GM18520 (cell line): ENCODE measurements around the gene CYB5B.

ENCODE experiments used
- ATAC-seq: cut with Tn5 transposase; IDR thresholded peaks from one replicate; pipeline ENCODE4 v1.9.1; 2021; ENCODE audit not compliant: unreplicated experiment

The CYB5B gene

DNA sequence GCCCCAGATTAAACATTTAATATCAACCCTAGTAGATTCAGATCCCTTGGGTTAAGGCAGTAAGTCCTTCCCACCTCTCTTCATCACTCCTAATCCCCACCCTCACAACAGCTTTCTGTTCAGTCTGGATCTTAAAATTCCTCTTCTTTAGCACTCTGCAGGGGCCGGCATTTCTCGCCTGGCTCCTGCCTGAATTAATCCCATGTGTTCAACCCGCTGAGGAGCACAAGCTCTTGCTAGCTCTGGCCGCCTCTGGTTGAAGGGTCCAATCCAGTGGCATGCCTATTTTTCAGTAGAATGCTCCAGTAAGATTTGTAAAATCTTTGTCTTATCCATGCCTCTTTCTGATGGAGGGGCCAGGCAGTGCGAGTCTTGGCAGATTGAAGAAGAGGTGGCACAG lies 59.2 kb downstream of the CYB5B start:
- ATAC-seq, result no peak

DNA sequence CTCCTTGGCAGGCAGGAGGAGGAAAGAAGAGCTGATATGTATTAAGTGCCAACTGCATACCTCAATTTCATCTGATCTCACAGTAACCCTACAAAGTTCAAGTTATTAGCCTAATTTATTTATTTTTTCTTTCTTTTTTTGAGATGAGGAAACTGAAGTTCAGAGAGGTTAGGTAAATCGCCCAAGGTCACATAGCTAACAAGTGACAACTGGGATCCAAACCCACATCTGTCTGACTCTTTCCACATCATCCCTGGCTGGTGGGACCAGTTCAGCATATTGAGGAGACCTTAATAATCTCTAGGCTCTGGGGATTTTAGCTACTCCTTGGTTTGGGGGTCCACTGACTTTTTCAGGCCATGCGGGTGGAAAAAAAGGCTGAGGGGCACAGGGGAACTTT lies 60.9 kb downstream of the CYB5B start:
- ATAC-seq, result no peak

DNA sequence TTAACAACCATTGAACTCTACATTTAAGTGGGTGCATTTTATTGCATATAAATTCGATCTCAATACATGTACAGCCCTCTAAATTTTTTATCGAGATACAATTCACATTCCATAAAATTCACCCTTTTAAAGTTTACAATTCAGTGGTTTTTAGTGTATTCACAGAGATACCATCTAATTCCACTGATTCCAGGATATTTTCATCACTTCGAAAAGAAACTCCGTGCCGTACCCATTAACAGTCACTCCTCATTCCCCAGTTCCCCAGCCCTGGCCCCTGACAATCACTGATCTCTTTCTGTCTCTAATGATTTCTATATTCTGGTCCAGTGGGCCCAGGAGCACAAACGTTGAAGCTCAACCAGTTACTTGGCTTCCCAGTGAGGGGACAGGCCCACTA lies 61.4 kb downstream of the CYB5B start:
- ATAC-seq, result no peak

DNA sequence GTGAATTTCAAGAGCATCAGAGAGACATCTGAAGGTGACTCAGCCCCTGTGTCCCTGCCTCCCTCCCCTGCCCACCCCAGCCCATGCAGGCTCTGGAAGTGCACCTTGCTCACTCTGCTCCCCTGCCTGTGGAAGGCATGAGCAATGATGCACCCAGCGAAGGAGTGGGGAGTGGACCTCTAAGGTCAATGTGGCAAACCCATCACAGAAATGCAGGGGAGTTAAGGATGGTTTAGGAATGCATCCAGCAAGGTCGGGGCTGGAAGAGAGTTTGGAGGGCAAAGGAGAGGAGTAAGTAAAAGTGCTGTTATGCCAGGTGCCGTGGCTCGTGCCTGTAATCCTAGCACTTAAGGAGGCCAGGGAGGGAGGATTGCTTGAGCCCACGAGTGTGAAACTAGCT lies 61.9 kb downstream of the CYB5B start:
- ATAC-seq, result no peak

DNA sequence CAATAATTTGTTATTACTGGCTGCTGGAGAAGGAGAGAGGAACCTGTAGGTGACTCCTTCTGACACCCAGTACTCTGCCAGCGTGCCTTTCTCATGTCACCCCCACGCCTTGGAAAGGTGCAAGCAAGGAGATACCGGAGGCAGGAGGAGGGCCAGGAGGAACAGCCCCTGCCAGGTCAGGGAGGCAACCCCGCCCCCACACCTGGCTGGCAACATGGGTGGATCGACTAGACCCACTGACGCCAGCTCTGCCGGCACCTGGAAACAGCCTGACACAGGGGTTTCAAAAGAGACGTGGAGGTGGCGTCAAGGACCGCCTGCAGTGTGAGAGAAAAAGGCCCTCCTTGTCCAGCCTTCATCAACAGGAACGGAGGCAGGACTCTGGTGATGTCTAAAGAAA lies 62.3 kb downstream of the CYB5B start:
- no peak for ATAC-seq

DNA sequence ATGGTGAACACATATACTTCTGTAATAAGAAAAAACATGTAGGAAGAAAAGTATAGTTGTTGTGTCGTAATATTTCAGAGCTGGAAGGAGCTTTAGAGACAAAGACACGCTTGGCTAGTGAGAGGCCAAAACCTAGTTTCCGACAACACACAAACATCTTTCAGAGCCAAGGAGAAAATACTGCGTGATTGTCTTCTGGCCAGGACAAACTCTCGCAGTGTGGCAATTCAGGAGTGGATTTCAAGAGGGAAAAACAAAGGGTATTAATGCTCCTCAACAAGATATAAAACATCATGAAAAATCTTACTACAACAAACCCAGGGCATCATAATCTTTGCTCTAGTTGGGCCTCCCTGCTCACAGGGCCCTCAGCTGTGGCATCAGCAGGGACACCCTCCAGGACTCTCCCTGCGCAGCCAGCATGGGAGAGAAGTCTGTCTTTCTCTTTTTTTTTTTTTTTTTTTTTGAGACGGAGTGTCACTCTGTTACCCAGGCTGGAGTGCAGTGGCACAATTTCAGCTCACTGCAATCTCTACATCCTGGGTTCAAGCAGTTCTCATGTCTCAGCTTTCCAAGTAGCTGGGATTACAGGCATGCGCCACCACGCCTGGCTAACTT lies 66.4 kb downstream of the CYB5B start:
- no peak for ATAC-seq

DNA sequence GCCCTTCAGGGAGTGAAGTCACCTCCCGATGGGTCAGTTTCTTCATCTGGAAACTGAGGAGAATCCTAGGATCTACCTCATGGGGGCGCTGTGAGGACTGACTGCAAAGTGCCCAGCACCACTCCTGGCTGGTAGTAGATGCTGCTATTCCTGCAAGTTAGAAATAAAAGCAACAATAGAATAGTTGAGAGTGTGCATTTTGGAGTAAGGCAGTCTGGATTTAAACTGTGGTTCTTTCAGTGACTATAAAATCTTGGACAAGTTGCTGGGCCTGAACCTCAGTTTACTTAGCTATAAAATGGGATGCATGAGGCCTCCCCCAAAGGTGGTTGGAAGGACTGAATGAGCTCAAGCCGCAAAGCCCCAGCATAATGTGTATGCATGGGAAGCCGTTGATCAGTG lies 70.6 kb downstream of the CYB5B start:
- no peak for ATAC-seq

DNA sequence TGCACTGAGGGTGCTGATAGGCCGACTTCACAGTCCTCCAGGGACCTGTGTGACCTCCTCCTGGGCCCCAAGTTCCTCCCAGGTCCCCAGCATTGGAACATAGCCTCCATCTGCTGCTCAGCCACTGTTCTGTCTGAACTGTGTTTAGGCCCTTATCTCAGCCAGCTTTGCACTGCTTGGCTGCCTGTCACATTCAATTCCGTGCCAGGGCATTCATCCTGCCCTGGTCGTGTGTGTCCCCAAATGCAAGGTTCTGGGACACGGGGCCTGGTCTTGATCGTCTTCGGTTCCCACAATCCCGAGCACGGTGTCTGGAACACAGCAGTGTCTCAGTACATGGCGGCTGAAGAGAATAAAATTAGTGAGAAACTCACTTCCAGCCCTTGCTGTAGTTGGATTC lies 71.4 kb downstream of the CYB5B start:
- no peak for ATAC-seq

DNA sequence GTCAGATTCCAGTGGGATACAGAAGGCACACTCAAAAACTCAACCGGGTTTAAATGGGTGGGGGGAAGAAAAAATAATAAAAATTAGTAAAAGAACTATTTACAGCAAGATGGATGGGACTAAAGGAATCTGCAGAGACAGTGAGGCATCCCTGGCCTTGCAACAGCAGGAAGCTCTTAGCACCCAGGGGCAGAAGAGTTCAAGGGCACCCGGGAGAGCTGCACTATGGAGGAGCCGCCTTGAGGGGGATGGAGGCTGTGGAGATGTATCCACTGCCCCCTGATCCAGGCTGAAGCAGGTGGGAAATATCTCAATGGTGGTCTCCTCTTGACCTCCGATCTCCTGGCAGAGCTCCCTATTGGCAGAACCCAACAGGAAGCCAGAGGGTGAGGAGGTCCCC lies 72.0 kb downstream of the CYB5B start:
- ATAC-seq, result no peak

DNA sequence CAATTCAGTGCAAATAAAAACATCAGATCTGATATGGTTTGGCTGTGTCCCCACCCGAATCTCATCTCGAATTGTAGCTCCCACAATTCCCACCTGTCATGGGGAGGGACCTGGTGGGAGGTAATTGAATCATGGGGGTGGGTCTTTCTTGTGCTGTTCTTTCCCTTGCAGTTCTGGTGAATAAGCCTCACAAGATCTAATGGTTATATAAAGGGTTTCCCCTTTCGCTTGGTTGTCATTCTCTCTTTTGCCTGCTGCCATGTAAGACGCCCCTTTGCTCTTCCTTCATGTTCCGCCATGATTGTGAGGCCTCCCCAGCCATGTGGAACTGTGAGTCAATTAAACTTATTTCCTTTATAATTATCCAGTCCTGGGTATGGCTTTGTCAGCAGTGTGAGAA lies 72.5 kb downstream of the CYB5B start:
- no peak for ATAC-seq

DNA sequence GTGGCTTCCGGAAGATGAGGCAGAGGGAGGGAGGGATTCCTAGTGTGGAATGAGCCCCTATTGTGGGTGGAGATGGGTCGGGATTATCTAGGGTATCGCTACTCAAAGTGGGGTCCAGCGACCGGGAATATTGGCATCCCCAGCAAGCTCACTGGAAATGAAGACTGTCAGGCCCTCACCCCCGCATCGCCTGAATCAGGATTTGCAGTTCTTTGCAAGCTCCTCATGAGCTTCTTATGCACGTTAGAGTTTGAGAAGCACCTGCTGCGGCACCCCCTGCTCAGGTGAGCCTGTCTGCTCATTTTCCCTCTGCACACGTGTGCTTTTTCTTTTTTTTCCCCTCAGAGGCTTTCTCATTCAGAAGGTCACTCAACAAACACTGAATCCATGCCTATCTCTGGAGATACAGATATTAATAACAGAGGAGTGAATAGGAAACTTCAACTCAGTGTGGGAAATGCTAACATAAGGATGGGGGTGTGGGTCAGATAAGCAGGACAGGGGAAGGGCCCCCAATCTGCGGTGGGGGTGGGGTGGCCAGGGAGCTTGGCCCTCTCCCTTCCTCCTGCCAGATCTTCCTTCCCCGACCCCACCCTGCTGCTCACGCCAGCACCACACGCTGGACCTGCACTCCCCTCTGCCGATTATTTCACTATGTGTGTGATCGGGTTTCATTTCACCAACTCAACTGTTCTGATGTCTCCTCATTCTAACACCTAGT lies 73.6 kb downstream of the CYB5B start:
- ATAC-seq, result no peak

DNA sequence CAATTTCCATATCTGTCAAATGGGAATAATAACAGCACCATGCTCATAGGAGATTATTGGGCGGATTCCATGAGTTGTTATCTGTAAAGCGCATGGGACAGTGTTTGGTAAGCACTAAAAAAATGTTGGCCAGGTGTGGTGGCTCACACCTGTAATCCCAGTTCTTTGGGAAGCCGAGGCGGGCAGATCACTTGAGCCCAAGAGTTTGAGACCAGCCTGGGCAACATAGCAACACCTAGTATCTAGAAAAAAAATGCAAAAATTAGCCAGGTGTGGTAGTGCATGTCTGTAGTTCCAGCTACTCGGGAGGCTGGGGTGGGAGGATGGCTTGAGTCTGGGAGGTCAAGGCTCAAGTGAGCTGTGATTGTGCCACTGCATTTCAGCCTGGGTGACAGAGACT lies 74.5 kb downstream of the CYB5B start:
- no peak for ATAC-seq

DNA sequence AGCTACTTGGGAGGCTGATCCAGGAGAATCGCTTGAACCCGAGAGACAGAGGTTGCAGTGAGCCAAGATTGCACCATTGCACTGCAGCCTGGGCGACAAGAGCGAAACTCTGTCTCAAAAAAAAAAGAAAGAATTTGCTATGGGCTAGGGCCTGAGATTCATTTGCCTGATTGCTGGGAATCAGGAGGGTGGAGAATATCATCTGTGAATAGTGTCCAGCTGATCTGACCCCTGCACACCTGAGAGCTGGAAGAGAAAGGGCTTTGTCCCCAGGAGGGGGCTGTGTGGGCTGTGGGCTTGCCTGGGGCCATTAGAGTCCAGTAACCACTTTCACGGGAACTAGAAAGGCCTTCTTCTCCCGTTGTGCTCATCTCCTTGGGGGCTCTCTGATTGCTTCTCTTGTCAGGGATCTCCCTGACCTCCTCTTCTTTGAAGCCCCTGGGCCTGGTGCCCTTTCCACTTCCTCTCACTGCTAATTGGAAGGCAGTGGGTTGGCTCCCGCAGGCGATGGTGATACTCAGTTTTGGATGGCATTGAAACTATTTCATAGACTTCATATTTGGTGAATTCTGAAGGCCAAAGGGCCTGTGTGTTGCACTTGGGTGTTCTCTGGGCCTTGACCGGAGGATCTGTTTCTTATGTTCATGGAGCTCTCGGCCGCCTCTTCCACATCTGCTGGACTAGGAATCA lies 75.3 kb downstream of the CYB5B start:
- ATAC-seq, result no peak

DNA sequence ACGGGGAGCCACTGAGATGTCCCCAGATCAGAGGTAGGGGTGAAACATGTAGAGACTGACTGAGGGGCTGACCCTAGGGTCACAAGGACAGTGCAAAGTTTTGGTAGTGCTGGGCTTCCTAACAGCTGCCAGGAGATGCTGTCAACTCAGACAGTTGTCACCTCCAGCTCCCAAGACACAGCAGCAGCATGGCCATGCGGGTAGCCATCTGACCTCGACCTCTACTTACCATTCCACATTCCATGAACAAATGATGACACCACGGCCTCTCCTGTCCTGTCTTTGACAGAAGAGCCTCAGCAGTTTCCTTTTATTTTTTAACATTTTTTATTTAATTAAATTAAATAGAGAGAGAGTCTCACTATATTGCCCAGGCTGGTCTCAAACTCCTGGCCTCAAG lies 76.1 kb downstream of the CYB5B start:
- ATAC-seq, result no peak

DNA sequence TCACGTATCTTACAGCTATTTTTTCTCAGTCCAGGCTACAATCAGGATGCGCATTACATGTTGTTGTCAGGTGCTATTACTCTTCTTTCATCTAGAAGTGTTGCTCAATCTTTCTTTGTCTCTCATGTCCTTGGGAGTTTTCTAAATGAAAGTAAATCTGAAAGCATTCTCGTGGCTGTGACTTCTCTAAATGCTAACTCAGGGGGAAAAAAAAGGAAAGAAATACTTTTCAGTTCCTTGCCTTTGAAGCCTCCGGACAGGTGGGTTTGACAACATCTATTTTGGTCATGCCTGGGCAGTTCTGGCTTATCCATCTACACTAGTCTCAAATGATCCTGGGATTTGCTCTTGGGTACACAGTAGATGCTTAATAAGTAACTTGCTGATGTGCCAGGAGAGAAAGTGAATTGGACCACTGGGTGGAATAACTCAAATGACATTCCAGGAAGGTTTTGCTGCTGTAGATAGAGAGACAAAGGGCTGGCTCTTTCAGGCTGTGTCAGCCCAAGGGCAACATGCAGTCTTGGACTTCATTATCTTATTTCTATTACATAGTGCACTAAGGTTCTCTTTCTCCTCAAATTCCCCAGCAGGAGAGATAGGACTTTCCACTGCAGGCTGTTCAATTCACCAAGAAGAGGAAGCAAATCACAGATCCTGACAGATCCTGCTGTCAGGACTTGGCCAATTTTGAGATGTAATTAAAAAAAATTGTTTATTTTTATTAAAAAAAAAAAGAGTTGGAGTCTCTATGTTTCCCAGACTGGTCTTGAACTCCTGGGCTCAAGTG lies 77.7 kb downstream of the CYB5B start:
- no peak for ATAC-seq

DNA sequence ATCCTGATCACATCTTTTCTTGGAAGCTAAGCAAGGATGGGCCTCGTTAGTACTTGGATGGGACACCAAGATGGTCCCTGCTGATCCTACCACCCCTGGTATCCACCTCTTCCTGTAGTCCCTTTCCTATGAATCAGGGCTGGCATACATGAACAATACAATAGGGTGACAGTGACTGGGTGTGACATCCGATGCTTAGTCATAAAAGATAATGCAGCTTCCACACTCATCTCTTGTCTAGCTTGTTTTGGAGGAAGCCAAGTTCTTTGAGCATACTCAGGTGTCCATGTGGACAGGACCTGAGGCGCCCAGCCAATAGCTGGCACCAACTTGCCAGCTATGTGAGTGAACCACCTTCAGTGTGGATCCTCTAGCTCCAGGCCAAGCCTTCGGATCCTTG lies 78.8 kb downstream of the CYB5B start:
- ATAC-seq, result no peak

DNA sequence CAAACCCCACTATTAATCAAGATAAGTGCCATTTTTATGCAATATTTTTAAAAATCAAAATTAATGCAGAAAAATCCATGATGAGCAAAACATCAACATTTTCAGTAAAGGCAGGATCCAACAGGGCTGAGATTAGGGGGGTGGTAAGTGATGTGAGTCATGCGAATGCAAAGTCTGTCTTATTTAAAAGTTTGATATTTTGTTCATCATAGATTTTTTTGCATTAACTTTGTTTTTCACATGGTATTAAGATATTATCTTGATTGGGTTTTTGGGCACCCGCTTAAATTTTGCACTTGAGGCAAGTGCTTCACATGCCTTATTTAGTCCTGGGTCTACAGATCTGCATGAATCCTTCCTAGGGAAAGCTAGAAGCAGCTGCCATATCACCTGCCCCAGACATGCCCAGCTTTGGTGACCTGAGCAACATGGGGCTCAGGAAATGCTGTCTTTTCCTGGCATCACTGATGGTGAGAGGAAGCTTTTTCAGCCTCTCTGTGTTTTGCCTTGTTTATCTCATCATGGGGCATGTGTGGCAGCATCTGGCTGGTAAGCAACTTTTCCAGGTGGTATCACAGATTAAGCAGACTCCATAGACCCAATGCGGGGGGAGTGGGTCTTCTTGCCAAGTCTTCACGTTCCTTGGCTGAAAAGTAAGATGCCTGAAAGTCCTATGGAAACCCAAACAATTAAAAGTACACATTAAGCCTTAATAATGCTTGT lies 83.8 kb downstream of the CYB5B start:
- no peak for ATAC-seq

DNA sequence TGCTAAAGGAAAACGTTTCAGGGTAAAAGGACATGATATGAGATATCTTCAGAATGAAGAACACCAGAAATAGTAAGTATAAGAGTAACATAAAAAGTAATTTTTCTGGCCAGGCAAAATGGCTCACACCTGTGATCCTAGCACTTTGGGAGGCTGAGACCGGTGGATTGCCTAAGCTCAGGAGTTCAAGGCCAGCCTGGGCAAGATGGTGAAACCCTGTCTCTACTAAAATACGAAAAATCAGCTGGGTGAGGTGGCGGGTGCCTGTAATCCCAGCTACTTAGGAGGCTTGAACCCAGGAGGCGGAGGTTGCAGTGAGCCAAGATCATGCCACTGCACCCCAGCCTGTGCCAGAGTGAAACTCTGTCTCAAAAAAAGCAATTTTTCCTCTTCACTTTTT lies 84.7 kb downstream of the CYB5B start:
- ATAC-seq, result no peak

DNA sequence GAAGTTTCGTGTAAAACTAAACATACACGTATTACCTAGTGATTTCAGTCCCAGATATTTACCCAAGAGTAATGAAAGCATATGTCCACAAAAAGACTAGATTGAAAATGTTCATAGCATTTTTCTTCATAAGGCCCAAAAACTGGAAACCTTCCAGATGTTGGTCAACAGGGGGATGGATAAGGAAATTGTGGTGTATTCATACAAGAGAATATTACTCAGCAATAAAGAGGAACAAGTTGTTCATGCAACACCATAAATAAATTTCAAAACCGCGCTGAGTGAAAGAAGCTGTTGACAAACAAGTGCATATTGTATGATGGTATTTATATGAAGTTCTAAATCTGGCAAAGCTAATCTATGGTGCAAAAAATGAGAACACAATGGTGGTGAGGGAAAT lies 87.2 kb downstream of the CYB5B start:
- ATAC-seq, result no peak

DNA sequence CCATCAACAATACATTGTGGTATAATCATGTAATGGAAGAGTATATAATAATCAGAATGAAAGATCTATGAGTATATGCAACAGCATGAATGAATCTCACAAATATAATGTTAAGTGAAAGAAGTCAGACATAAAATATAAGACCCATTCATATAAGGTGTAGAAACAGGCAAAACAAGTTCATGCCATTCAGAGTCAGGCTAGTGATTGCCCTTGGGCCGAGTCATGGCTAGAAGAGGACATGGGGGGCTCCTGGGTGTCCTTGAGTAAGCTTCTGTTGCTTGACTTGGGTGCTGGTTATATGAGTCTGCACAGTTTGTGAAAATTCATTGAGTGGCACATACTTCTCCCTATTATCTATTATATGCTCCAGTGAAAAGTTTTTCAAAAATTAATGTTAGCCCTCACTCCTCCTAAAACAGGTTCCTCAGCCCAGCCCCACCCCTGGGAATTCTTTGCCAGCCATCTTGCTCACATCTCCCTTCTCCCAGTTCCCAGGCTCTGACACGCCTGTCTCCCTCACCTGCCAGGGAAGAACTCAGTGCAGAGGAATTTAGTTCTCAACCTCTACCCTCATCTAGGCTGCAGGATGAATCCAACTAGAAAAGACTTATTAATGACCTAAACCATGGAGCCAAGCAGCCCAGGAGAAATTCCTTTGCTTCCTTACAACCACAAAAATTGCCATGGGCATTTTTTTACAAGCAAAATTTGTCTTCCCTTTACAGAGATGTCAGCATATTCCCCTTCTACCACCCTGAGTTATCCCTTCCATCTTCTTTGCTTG lies 89.0 kb downstream of the CYB5B start:
- no peak for ATAC-seq
